ACHN (cell line): ENCODE measurements around the gene LMBR1.
A peak's percentile ranks its signal among the peaks of the same experiment; 100 is the strongest.
"Not testable (repeated sequence)": the region's sequence is repeated elsewhere in the genome, so short reads cannot be mapped to it uniquely, and the experiment has no call there.

Experiments used
- DNase-seq: peaks from one replicate; pipeline ENCODE4 v3.0.0-alpha.2; 2015
- in situ Hi-C: cut with HindIII; loops from 2 replicates; pipeline ENCODE4 v1.10.0; 2017; ENCODE audit warnings: low sequenced_read_pairs, low pct_ligation_motif_present, low pct_unique_long_range_greater_than_20kb

The LMBR1 gene

DNA sequence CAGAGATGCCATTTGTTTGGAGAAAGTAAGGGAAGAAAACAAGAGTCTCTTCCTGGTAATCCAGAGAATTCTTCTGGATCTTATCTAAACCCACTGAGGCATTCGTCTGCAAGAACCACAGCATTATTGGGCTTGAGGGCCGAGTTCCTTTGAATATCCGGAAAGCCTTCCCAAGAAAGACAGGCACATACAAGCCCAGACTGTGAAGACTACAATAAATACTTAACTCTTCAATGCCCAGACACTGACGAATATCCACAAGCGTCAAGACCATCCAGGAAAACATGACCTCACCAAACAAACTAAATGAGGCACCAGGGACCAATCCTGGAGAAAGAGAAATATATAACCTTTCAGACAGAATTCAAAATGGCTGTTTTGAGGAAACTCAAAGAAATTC is 153.4 kb downstream of the LMBR1 start:
- in situ Hi-C loops = no loop called here
- DNase-seq = no peak

DNA sequence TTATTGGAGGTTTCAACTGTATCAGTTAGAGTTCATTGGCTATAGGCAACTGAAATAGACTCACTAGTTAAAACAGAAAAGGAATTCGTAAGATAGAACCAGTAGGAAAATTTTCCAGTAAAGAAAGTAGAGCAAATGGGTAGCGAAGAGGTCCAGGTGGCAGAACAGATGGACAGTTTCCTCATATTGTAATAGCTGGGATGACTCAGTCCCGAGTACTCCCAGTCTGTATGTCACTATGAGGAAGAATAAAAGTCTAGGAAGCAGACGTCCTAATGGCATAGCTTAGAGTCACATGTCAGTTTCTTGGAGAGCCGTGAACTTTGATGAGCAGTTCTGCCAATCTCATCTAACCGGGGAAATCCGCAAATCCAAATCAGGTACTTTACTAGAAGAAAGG is 157.1 kb downstream of the LMBR1 start:
- in situ Hi-C loops = no loop called here
- no peak for DNase-seq

DNA sequence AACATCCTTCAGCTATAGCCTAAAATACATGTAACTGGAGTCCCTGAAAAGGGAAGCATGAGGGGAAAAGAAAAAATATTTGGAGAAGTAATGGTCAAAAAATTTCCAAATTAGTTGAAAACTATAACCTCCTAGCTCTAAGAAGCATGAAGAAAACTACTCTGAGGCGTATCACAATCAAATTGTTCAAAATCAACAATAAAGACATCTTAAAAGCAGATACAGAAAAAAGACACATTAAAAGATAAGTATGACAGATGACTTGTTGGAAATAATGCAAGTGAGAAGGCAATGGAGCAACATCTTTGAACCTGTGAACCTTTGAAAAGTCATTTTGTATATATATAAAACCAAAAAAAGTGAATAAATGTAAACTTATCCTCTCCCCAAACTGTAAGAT is 159.3 kb downstream of the LMBR1 start:
- no peak for DNase-seq
- in situ Hi-C loops = no loop called here

DNA sequence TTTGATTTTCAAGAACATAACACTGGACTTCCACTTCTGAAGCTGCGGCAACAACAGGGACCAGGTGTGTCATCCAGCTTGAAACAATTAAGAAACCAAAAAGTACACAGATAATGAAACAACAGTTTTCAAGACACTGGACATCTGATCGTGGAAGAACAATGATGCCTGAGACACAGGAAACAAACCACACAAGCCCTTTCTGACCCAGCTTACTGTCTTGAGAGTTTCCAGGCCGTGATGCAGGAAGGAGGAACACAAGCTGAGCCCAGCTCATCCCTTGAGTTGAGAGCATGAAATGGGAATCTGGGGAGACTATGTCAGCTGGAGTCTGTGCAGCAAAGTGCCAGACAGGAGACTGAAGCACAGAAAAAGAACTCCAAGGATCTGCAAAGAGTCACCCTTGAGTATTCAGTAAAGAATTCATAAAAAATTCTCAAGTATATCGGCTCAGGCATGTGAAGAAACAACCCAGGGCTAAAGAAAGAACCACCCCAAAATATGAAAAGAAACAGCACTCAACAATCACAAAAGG is 160.8 kb downstream of the LMBR1 start:
- in situ Hi-C loops = no loop called here

DNA sequence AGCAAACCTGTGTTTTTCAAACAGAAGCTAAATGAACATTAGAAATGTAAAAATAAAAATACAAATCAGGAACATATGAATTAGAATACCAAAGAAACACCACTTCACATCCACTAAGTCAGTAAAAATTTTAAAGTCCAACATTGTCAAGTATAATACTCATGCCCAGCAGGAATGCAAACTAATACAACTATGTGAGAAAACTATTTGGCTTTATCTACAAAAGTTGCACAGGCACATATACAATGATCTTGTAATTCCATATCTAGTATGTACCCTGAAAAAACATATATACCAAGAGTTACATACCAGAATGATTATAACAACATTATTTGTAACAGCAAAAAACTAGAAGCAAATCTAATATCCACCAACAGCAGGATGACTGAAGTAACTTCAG is 161.3 kb downstream of the LMBR1 start:
- no peak for DNase-seq
- in situ Hi-C loops = no loop called here

More for the DNA sequence above, 160.8 kb downstream of the LMBR1 start:
- no peak for DNase-seq

DNA sequence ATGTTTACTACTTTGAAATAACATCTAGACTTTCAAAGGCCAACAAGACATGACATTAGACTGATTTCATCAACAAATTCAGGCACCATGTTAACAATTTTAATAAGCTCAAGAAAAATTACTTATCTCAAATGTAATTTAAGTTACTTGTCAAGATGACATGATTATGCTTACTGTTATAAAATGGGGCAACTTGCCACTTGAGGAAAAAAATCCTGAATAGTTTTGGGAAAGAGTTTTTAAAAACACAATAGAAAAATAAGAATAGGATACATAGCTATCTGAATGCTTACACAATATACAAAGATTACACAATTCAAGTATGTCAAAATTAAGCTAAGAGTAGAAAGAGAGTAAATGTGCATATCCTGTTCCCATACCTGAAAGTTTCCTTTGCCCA is 167.0 kb downstream of the LMBR1 start:
- DNase-seq = no peak
- in situ Hi-C loops = no loop called here

DNA sequence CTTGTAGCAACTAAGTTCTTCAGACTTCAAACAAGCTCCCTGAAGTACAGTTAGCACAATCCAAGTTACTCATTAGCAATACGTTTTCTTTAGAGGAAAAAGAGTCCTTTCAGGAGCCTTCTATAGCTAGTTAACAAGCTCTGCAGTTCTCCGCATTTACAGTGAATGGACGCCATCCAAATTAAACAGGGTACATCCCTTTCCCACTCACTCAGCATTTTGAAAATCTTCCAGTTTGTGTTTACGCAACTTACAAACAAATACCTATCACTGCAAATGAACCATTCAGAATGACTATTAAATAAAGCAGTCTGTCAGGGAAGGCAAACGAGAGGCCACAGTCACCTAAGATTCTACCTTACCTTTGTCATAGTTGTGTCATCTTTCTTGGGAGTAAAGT is 167.9 kb downstream of the LMBR1 start:
- no peak for DNase-seq
- in situ Hi-C loops = no loop called here

DNA sequence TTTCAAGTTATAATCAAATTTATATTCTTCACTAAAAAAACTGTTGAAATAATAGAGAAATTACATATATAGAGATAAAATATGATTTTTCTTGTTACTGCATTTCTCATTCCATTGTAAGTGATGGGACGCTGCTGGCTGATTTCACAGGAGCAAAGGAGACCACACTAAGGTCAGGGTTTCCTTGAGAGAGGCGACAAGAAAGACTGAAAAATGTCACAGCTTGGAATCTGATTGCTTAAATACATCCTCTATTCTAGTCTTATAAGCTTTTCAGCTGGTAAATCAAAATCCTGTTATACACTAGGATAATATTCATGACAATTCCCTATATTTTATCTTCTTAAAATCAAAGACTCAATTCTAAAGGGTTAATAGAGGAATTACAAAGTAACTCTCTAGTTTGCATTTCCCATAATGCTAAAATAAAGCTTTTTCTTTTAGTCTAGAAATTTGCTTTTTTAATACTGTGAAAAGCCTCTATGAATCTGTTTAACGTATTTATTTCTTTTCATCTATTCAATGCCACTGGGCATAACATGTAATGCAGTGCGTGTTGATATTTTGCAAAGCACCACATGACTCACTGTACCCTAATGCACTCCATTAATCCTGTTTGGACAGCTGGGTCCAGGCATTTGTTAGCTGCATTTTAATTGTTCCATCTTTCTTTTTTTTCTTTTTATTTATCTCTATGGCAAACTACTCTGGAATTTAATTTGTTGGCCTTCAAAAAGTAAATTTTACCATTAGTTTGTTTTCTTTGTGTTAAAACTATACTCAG is 170.7 kb downstream of the LMBR1 start:
- in situ Hi-C loops = no loop called here

DNA sequence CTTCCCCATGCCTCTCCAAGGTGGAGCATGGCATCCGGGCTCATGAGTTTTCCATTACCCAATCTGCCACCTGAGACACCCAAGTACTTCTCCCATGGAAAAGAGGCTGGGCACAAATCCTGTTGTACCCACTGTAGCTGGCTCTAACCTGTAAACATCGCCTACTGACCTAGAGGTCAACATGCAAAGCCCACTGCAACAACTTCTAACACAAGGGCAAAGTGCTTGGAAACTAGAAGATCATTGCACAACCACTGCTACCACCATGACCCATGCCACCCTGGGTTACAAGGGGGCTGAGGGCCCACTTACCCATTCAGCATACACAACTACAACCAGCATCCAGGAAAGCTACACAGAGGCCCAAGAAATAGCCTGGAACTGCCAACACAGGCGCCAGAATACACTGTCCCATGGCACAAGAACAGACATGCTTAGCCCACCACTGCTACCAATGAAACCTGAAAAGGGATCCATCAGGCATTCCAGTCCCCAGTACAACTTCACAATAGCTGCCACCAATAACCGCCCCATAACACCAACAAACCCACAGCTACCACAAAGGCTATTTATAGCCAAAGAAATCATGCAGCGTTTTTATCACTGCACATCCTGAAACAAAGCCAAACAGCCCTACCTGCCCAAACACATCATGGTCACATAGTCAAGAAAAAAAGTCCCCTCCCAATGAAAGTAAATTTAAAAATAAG is 189.1 kb downstream of the LMBR1 start:
- in situ Hi-C loops = no loop called here
- no peak for DNase-seq

More for the DNA sequence above, 170.7 kb downstream of the LMBR1 start:
- DNase-seq = no peak

DNA sequence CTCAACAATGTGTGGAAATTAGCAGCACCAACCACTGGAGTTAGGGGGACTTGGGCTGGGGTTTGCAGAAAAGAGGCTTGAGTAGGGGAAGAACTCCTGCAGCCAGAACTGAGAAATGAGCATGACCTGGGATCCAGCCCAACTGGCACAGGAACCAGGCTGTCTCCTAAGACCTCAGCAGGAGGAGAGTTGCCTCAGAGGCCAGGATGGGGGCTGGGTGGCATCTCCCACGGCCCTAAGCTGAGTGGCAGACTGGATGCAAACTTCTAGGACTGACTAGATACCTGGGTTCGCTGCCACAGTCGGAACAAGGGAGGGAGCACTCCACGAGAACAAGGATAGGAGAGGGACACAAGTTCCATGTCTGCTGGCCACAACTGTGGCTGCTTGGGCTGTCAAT is 189.8 kb downstream of the LMBR1 start:
- in situ Hi-C loops = no loop called here
- no peak for DNase-seq

DNA sequence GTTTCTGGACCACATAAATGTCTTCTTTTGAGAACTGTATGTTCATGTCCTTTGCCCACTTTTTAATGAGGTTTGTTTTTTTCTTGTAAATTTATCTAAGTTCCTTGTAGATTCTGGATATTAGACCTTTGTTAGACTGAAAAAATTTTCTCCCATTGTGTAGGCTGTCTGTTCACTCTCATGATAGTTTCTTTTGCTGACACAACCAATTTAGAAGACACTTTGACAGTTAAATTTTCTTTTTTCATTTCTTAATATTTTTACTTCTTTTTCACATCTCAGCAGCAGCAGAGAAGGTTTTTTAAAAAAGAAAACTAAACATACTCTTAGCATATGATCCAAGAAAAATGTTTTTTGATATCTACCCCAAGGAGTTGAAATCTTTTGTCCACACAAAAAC is 190.6 kb downstream of the LMBR1 start:
- in situ Hi-C loops = no loop called here
- no peak for DNase-seq

DNA sequence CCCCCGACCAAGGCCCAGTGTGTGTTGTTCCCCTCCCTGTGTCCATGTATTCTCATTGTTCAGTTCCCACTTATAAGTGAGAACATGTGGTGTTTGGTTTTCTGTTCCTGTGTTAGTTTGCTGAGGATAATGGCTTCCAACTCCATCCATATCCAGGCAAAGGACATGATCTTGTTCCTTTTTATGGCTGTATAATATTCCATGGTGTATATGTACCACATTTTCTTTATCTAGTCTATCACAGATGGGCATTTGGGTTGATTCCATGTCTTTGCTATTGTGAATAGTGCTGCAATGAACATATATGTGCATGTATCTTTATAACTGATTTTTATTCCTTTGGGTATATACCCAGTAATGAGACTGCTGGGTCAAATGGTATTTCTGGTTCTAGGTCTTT is 191.2 kb downstream of the LMBR1 start:
- DNase-seq, in situ Hi-C loops: not testable (repeated sequence)

DNA sequence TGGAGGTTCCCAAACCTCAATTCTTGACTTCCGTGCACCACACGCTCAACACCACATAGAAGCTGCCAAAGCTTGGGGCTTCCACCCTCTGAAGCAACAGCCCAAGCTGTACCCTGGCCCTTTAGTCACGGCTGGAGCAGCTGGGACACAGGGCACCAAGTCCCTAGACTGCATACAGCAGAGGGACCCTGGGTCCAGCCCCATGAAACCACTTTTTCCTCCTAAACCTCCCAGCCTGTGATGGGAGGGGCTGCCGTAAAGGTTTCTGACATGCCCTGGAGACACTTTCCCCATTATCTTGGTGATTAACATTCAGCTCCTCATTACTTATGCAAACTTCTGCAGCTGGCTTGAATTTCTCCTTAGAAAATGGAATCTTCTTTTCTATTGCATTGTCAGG is 194.5 kb downstream of the LMBR1 start:
- in situ Hi-C loops, DNase-seq: not testable (repeated sequence)

DNA sequence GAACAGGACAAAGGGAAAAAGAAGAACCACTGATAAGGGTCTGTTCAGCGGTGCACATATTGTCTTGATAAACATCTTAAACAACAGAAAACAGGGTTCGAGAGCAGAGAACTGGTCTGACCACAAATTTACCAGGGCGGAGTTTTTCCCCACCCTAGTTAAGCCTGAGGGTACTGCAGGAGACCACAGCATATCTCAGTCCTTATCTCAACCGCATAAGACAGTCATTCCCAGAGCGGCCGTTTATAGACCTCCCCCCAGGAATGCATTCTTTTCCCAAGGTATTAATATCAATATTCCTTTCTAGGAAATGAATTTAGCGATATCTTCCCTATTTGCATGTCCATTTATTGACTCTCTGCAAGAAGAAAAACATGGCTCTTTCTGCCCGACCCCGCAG is 195.7 kb downstream of the LMBR1 start:
- in situ Hi-C loops, DNase-seq: not testable (repeated sequence)

DNA sequence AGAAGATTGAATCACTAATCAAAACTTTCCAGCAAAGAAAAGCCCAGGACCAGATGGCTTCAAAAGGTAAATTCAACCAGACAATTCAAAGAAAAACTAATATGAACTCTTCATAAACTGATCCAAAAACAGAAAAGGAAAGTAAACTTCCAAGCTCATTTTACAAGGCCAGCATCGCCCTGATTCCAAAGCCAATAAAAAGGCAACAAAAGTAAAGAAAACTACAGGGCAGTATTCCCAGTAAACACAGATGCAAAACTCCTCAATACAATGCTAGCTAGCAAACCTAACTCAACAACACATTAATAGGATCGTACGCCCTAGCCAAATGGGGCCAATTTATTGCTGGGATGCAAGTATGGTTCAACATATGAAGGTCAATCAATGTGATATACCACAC is 199.4 kb downstream of the LMBR1 start:
- no peak for DNase-seq
- in situ Hi-C loops = no loop called here

DNA sequence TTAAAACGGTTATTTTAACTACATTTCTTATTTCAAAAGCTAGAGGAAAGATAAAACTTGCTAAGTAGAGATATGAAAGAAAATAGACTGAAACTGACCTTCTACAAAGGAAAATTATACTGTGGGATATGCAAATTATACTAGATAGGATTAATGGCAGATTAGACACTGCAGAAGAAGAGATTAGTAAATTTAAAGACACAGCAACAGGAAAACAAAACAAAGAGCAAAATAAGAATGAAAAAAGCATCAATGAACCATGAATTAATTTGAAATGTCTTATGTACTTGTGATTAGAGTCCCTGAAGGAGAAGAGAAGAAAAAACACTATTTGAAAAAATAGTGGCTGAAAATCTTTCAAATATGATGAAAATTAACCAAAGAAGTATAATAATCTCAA is 200.1 kb downstream of the LMBR1 start:
- no peak for DNase-seq
- in situ Hi-C loops = no loop called here

DNA sequence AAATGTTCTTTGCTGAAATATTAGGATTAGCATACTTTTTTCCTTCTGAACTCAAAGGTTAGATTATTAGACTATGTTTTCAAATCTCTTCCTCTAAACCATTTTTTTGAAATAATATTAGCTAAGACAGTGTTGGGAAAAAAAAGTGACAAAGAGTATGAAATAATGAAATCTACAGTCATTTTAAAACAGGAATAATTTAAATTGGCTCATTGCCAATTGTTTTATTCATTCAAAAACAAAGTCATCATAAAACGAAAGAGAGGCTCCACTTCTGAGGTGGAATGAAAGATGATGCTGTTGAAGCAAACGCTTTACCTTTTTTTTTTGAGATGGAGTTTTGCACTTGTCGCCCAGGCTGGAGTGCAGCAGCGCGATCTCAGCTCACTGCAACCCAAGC is 201.2 kb downstream of the LMBR1 start:
- in situ Hi-C loops = no loop called here
- DNase-seq = no peak

DNA sequence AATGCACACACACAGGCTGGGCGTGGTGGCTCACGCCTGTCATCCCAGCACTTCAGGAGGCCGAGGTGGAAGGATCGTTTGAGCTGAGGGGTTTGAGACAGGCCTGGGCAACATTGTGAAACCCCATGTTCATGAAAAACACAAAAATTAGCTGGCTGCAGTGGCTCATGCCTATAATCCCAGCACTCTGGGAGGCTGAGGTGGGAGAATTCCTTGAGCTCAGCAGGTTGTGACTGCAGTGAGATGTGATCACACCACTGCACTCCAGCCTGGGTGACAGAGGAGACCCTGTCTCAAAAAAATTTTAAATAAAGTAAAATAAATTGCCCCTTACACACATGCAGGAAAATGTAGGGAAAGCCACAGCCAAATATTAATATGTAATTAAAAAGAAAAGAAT is 208.3 kb downstream of the LMBR1 start:
- peak; percentile 31 for DNase-seq
- in situ Hi-C loops = no loop called here

DNA sequence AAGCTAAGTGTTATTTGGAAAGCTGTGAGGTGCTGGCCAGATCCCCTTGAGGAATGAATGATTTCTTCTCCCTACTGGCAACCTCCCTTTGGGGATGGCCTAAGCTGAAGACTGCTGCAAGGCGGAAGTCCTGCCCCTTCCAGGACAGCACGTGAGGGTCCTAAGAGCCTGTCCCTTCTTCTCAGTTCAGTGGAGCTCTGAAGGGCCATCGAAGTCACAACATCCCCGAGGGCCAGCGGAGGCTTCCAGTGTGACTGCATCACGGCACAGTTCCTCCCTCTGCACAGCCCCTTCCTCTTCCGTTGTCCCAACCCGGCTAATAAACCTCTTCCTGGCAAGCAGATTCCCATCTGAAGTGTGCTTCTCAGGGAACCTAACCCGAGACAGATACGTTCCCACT is 208.7 kb downstream of the LMBR1 start:
- in situ Hi-C loops = no loop called here
- DNase-seq = no peak

DNA sequence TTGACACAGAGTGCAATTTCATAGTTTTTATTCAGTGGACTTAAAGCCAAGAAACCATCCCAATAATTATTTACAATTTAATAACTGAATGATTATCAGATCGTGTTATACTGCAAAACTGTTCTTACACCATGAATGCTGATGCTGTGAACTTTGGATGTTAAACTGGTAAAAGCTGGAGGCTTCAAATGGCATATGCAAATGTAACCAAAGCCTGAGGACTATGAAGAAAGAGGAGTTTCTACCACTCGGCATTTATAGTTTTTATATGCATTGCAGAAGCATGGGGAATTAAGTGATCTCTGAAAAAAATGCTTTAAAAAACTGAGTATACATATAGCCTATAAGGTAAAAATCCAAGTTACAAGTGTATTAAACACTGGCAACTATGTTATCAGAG is 210.1 kb downstream of the LMBR1 start:
- in situ Hi-C loops = no loop called here
- DNase-seq = no peak
